ENCODE data around the gene ZGRF1. TPM values are rescaled to one million over a fixed set of nuclear protein-coding genes. Genes with fewer than 3 reads are reported as not detected.
A peak's percentile ranks its signal among the peaks of the same experiment; 100 is the strongest.

Gene ZGRF1
- total RNA-seq, 4 donors from 2014 or later: 6.4 to 34.5 (median 8.1) TPM

DNA sequence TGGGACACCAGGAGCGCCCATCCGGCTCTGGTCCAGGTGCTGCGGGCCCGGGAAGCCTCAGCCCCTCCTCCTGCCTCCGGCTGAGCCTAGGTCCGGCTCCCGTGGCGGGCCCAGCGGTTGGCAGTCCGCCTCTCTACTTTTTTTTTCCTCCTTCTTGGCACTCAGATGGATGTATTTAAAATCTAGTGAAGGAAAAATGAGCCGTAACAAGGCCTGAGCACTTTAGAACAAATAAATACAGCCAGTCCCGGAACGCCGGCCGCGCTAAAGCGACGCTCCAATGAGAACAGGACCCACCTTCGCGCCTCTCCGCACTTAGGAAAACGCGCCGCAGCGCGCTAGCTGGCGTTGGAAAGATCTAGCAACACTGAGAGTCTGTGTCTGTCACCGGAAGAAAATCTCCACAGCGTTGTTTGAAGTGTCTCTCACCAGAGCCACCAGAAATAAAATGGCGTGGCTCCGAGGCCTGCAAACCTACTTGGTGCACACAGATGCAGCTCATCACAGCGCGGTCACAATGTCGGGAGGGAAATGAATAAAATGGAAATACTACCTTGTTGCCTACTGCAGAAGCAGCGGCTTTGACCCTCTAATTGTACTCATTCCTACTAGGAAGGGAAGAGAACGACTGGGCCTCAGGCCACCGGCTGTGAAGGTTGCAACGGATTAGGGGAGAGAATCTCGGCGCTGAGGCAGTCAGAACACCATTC is 125.5 kb downstream of the ZGRF1 start:
- Histone ChIP-seq H3K27ac (no peak overlapping the region), H3K27me3 (peaks cover 4 to 62% of the 10 kb centered on the region in 2 donors), H3K9me3 (no peaks in the 10 kb centered on the region), H3K4me1 (peaks cover 0 to 7% of the 10 kb centered on the region in 2 donors), H3K4me3 (no peak overlapping the region), H3K36me3 (no peaks in the 10 kb centered on the region)
- intact Hi-C loops (cut with DNase I; ENCODE audit: low total_unique reads): no loop called here
- DNase-seq: no peak
- TF ChIP-seq POLR2A (IDR thresholded peaks at IDR 0.05): no peak
- TF ChIP-seq, protein P1, sequence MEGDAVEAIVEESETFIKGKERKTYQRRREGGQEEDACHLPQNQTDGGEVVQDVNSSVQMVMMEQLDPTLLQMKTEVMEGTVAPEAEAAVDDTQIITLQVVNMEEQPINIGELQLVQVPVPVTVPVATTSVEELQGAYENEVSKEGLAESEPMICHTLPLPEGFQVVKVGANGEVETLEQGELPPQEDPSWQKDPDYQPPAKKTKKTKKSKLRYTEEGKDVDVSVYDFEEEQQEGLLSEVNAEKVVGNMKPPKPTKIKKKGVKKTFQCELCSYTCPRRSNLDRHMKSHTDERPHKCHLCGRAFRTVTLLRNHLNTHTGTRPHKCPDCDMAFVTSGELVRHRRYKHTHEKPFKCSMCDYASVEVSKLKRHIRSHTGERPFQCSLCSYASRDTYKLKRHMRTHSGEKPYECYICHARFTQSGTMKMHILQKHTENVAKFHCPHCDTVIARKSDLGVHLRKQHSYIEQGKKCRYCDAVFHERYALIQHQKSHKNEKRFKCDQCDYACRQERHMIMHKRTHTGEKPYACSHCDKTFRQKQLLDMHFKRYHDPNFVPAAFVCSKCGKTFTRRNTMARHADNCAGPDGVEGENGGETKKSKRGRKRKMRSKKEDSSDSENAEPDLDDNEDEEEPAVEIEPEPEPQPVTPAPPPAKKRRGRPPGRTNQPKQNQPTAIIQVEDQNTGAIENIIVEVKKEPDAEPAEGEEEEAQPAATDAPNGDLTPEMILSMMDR (IDR thresholded peaks at IDR 0.05): no peak

DNA sequence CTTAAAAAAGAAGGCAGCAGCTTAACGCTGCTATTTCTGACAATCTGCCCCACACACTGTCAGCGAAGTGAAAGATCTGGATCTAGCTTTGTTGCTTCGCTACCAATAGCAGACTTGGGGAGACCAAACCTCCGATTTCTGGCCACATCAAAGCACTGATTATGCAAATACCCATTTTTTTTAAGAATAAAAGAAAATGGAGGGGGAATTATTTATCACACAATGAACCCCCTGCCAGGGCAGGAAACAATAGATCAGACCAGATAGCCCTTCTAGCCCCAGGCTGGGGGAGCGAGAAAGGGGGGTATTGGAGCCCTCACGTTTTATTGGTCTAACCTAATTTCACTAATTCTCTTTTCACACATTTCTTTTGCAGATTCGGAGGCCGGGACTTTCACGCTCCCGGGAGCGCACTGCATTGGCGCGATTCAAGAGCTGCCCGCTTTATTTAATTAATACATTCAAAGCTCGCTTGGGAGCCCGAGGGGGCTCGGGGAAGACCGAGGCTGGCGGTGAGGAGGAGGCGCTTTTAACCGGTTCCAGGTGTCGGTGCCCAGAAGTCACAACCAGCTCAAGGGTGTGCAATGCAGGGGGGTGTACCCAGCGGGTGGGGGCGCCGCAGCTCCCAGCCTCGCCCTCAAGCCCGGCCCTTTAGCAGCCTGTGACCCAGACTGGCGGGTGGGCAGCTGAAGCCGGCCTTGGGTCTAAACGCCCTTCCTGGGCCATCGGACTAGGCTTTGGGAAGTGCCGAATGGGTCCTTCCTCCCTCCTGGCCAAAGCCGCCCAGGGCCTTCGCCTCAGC is 126.2 kb downstream of the ZGRF1 start:
- peaks cover 0 to 6% of the 10 kb centered on the region in 2 donors for H3K4me1 ChIP-seq
- H3K9me3 ChIP-seq: no peaks in the 10 kb centered on the region
- H3K4me3 ChIP-seq: peak overlapping the region in 1 of 2 donors; percentile 5
- no peak for DNase-seq
- no peaks in the 10 kb centered on the region for H3K36me3 ChIP-seq
- H3K27me3 ChIP-seq: peaks cover 4 to 62% of the 10 kb centered on the region in 2 donors
- intact Hi-C loops (cut with DNase I; ENCODE audit: low total_unique reads): no loop called here
- TF ChIP-seq, protein P1 (IDR thresholded peaks at IDR 0.05): no peak
- TF ChIP-seq POLR2A (IDR thresholded peaks at IDR 0.05): no peak
- no peak overlapping the region for H3K27ac ChIP-seq

DNA sequence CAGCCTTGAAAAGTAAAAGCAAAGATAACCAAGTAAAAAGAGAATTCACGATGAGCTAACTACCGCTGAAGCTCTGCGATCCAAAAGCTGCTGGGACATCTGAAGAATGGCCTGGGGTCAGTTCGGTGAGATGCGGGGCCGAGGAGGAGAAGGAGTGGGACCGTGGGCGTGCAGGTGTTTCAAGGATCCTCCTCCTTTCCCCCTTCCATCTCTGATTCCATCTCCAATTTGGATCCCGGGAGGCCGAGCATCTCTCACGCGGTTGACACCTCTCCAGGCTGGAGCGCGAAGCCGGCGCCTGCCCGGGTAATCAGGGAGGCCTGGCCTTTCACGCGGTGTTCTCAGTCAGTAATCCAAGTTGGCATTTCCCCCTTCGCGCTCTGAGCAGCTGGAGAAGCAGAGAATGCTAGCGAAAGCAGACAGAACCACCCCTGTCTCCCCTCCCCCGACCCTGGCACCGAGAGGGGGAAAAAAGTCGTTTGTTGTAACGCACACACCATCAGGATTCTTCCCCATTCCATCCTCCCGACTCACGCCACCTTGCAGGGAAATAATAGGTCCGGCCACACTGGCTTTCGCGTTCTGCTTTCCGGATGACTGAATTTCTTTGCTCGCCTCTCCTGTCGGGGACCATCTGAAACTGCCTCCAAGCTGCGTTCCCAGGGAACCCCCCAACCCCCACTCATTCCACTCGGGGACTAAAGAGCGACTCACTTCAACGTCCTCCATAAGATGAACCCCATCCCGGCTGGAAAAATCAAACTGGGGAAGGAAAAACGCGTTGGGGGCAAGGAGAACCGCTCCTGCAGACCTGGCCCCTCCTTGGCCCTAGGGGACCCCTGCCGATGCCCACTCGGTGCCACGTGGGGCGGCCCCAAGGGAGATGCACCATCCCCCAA is 127.2 kb downstream of the ZGRF1 start:
- TF ChIP-seq, protein P1 (IDR thresholded peaks at IDR 0.05): no peak
- TF ChIP-seq POLR2A (IDR thresholded peaks at IDR 0.05): no peak
- H3K4me1 ChIP-seq: peaks cover 0 to 6% of the 10 kb centered on the region in 2 donors
- H3K27ac ChIP-seq: no peak overlapping the region
- intact Hi-C loops (cut with DNase I; ENCODE audit: low total_unique reads): no loop called here
- peak overlapping the region in 1 of 2 donors; percentile 5 for H3K4me3 ChIP-seq
- DNase-seq: no peak
- H3K27me3 ChIP-seq: peaks cover 1 to 65% of the 10 kb centered on the region in 2 donors
- H3K9me3 ChIP-seq: no peaks in the 10 kb centered on the region
- no peaks in the 10 kb centered on the region for H3K36me3 ChIP-seq

DNA sequence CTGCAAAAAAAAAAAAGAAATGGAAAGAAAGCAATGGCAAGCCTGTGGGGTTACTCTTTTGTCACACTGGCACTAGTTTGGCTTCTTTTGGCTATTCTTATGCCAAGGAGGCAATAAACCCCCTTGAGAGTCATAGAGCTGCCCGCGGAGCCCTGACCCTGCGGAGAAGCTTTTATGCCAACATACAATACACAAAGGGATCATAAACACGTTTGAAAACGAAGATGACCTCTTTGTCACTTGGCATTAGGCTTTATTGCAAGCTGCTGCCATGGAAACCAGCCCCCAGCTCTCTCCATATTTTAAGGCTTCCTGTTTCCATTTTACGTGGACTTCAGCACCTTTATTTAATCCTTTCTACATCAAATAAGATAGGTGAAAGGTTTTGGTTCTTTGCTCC is 128.4 kb downstream of the ZGRF1 start:
- Histone ChIP-seq H3K9me3 (no peaks in the 10 kb centered on the region), H3K4me3 (no peak overlapping the region), H3K4me1 (peaks cover 0 to 6% of the 10 kb centered on the region in 2 donors), H3K27me3 (peaks cover 0 to 53% of the 10 kb centered on the region in 2 donors), H3K27ac (no peak overlapping the region), H3K36me3 (no peaks in the 10 kb centered on the region)
- TF ChIP-seq, protein P1 (IDR thresholded peaks at IDR 0.05): no peak
- TF ChIP-seq POLR2A (IDR thresholded peaks at IDR 0.05): no peak
- intact Hi-C loops (cut with DNase I; ENCODE audit: low total_unique reads): no loop called here
- no peak for DNase-seq

All from uterus (tissue), 4 donors.